Stomach (tissue), 9 donors: ENCODE measurements around the gene CCBE1. TPM values are rescaled to one million over a fixed set of nuclear protein-coding genes. Genes with fewer than 3 reads are reported as not detected.

ENCODE experiments used
- DNase-seq, 2 donors: peaks; one replicate each; pipeline versions ENCODE4 v3.0.0 to v3.0.0-alpha.2; 2013 to 2019
- H3K27ac ChIP-seq, 5 donors: fragments of 200-600 bp in 4 of 5; sonication (generic) in 4 of 5; one replicate each; pipeline ENCODE4 v1.5.1; 2013 to 2019; ENCODE audit warnings: mild to moderate bottlenecking in 1 of 5, moderate library complexity in 1 of 5
- H3K27me3 ChIP-seq, 3 donors: fragments of 200-600 bp; sonication (generic); one replicate each; pipeline ENCODE4 v1.5.1; 2017 to 2019; ENCODE audit warnings: mixed run types in 1 of 3
- H3K36me3 ChIP-seq, 4 donors: fragments of 200-600 bp; sonication (generic); 1 replicate in 3 of 4; 2 replicates in 1 of 4; pipeline ENCODE4 v1.5.1; 2016 to 2019
- H3K4me1 ChIP-seq, 4 donors: fragments of 200-600 bp; sonication (generic); one replicate each; pipeline ENCODE4 v1.5.1; 2016 to 2019
- H3K4me3 ChIP-seq, 4 donors: fragments of 200-600 bp; sonication (generic) in 3 of 4; one replicate each; pipeline ENCODE4 v1.5.1; 2016 to 2019; ENCODE audit warnings: mild to moderate bottlenecking in 1 of 4
- H3K9me3 ChIP-seq, 4 donors: fragments of 200-600 bp; sonication (generic); one replicate each; pipeline ENCODE4 v1.5.1; 2016 to 2019
- CTCF ChIP-seq, 7 experiments: fragments of 450-650 bp in 4 of 7; fragments of 200-600 bp in 3 of 7; sonication (generic) in 3 of 7; IDR thresholded peaks; one replicate each; pipeline ENCODE4 v1.5.1; 2016 to 2019; ENCODE audit warnings: antibody characterized with exemption in 7 of 7, control low read depth in 2 of 7, mild to moderate bottlenecking in 1 of 7
- EP300 ChIP-seq: sonication (generic); formaldehyde crosslinking; IDR thresholded peaks from one replicate; pipeline ENCODE4 v1.6.1; 2017; ENCODE audit warnings: antibody characterized with exemption
- POLR2A ChIP-seq, 4 donors: fragments of 450-650 bp; IDR thresholded peaks; one replicate each; pipeline ENCODE4 v1.6.1; 2016; ENCODE audit warnings: antibody characterized with exemption in 4 of 4, control low read depth in 2 of 4, mild to moderate bottlenecking in 1 of 4, moderate library complexity in 1 of 4
- POLR2AphosphoS5 ChIP-seq, 3 donors: sonication (generic); formaldehyde crosslinking; IDR thresholded peaks; one replicate each; pipeline ENCODE4 v1.6.1; 2016; ENCODE audit warnings: antibody characterized with exemption in 3 of 3
- WGBS, 5 donors: extraction: QIAGEN DNeasy Blood & Tissue Kit in 3 of 5; methylation state at CpG; one replicate each; pipeline versions ENCODE4 v1.1.5 to v1.1.7; 2013 to 2018; 5-methylcytosine and 5-hydroxymethylcytosine counted together
- intact Hi-C: fragments of 100-400 bp; cut with DNase I; formaldehyde crosslinking; loops from one replicate; pipeline ENCODE4 v1.15.1; 2023; ENCODE audit warnings: low total_unique reads
- polyA plus RNA-seq, 3 donors: library from polyadenylated mRNA; stranded (reverse); fragments of 200-250 nt; gene quantifications; one replicate each; pipeline ENCODE4 v1.2.3, GENCODE V29; 2013
- total RNA-seq, 5 donors: library from RNA; depleted of rRNA; stranded (reverse); fragments of >200 nt; gene quantifications; one replicate each; pipeline versions ENCODE4 v1.1.0 to v1.2.3, GENCODE V29; 2014 to 2016
- donor health status: healthy with polysubstance abuse.
- donor health status: Bipolar disorder and iron deficiency.
- donor health status: healthy.

Gene CCBE1
- total and polyA plus RNA-seq, 8 donors, result 0.29 to 4.0 (median 1.2) TPM

- intact Hi-C loops, result no loop called here
- WGBS, 5 donors, result 53 to 62% (median 58%) methylated on average over 4 of the region's 4 CpGs
- Histone ChIP-seq H3K27me3 (peaks cover 0 to 6% (median 0%) of the 10 kb centered on the region in 3 donors), H3K9me3 (no peaks in the 10 kb centered on the region), H3K4me3 (peak overlapping the region in 1 of 4 donors; percentile 10), H3K27ac (peak overlapping the region in 1 of 5 donors; percentile 9), H3K4me1 (peaks cover 0 to 5% (median 2%) of the 10 kb centered on the region in 4 donors), H3K36me3 (no peaks in the 10 kb centered on the region)
- no peak for TF ChIP-seq POLR2AphosphoS5 (IDR thresholded peaks at IDR 0.05)
- no peak for TF ChIP-seq POLR2A (IDR thresholded peaks at IDR 0.05)
- no peak for TF ChIP-seq CTCF (IDR thresholded peaks at IDR 0.05)
- TF ChIP-seq EP300, result no peak
- DNase-seq, result no peak
Measured at GRCh38 chr18:59660366-59660765, 36.9 kb downstream of the CCBE1 start.

- H3K36me3 ChIP-seq, result no peaks in the 10 kb centered on the region
- peaks cover 0 to 6% (median 0%) of the 10 kb centered on the region in 3 donors for H3K27me3 ChIP-seq
- no peak for DNase-seq
- peaks cover 0 to under 1% (median 0%) of the 10 kb centered on the region in 4 donors for H3K4me1 ChIP-seq
- TF ChIP-seq POLR2A (IDR thresholded peaks at IDR 0.05), result no peak
- no peak for TF ChIP-seq POLR2AphosphoS5 (IDR thresholded peaks at IDR 0.05)
- TF ChIP-seq EP300, result no peak
- peak overlapping the region in 1 of 5 donors; percentile 9 for H3K27ac ChIP-seq
- H3K9me3 ChIP-seq, result no peaks in the 10 kb centered on the region
- intact Hi-C loops, result no loop called here
- 62 to 73% (median 69%) methylated on average over 14 of the region's 14 CpGs for WGBS, 5 donors
- peak overlapping the region in 2 of 4 donors; percentile 10 to 24 for H3K4me3 ChIP-seq
Measured at GRCh38 chr18:59659508-59660170, 37.6 kb downstream of the CCBE1 start.

- Histone ChIP-seq H3K4me1 (no peaks in the 10 kb centered on the region), H3K27me3 (peaks cover 0 to 6% (median 0%) of the 10 kb centered on the region in 3 donors), H3K9me3 (no peaks in the 10 kb centered on the region), H3K4me3 (no peak overlapping the region), H3K36me3 (no peaks in the 10 kb centered on the region), H3K27ac (no peak overlapping the region)
- no peak for DNase-seq
- 77 to 81% (median 78%) methylated on average over 7 of the region's 7 CpGs for WGBS, 5 donors
- no peak for TF ChIP-seq CTCF (IDR thresholded peaks at IDR 0.05)
- intact Hi-C loops, result no loop called here
Measured at GRCh38 chr18:59658941-59659340, 38.3 kb downstream of the CCBE1 start.

GRCh38 chr18:59657012-59657411 lies 40.2 kb downstream of the CCBE1 start:
- intact Hi-C loops, result no loop called here
- WGBS, 5 donors, result 76 to 93% (median 86%) methylated on average over 5 of the region's 5 CpGs
- DNase-seq, result no peak
- Histone ChIP-seq H3K9me3 (no peaks in the 10 kb centered on the region), H3K27ac (no peak overlapping the region), H3K27me3 (peaks cover 0 to 9% (median 0%) of the 10 kb centered on the region in 3 donors), H3K4me3 (no peak overlapping the region), H3K4me1 (no peaks in the 10 kb centered on the region), H3K36me3 (no peaks in the 10 kb centered on the region)
- TF ChIP-seq EP300, result no peak

GRCh38 chr18:59656373-59656887 lies 40.8 kb downstream of the CCBE1 start:
- no peaks in the 10 kb centered on the region for H3K36me3 ChIP-seq
- peaks cover 0 to 9% (median 0%) of the 10 kb centered on the region in 3 donors for H3K27me3 ChIP-seq
- DNase-seq, result no peak
- no peaks in the 10 kb centered on the region for H3K4me1 ChIP-seq
- H3K9me3 ChIP-seq, result no peaks in the 10 kb centered on the region
- 88 to 93% (median 91%) methylated on average over 6 of the region's 6 CpGs for WGBS, 5 donors
- TF ChIP-seq CTCF (IDR thresholded peaks at IDR 0.05) (no peak), POLR2A (IDR thresholded peaks at IDR 0.05) (no peak), POLR2AphosphoS5 (IDR thresholded peaks at IDR 0.05) (no peak), EP300 (no peak)
- no peak overlapping the region for H3K27ac ChIP-seq
- H3K4me3 ChIP-seq, result no peak overlapping the region
- intact Hi-C loops, result no loop called here
